HuH-7.5 (cell line): ENCODE data around the gene MLN.

Source experiments
- DNase-seq: peaks from one replicate; pipeline ENCODE4 v3.0.0; 2011; ENCODE audit warnings: low spot score

The MLN gene

GRCh38 chr6:33788694-33789549 is 14.9 kb downstream of the MLN start, which contains the start of gene LEMD2:
Gene LEMD2, minus strand, starts transcription at chr6:33789130. Its CDS starts 14 bp downstream, at chr6:33789116.
- DNase-seq = peak; percentile 82

DNA sequence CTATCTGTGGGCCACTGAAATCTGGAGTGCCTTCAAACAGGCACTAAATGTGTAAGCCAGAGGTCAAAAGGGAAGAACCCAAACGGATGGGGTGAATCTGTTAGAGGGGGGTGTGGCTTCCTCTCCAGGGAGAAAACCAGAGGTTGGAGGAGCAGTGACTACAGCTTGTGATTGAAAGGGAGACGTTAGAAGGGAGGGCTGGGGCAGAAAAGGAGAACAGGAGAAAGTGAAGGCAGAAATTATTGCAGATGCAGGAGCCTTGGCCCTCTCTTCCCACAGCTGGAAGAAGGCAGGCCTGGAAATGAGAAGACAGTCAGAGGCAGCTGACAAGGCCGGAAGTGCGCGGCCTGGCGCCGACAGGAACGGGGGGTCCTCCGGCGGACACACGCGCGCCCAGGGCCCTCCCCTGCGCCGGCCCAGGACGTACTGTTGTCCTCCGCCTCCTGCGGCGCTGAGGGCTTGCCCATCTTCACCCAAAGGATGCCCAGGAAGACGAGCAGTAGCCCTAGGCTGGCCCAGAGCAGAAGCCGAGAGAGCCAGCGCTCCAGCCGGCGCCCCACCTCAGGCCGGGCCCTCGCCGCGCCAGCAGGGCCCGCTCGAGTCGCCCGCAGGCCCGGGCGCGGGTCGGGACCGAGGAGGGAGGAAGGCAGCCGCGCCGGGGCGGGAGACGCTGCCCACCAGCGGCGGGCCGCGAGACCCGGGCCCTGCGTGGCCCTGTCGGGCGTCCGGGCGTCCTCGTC is 15.7 kb downstream of the MLN start:
- DNase-seq = peak; percentile 61

DNA sequence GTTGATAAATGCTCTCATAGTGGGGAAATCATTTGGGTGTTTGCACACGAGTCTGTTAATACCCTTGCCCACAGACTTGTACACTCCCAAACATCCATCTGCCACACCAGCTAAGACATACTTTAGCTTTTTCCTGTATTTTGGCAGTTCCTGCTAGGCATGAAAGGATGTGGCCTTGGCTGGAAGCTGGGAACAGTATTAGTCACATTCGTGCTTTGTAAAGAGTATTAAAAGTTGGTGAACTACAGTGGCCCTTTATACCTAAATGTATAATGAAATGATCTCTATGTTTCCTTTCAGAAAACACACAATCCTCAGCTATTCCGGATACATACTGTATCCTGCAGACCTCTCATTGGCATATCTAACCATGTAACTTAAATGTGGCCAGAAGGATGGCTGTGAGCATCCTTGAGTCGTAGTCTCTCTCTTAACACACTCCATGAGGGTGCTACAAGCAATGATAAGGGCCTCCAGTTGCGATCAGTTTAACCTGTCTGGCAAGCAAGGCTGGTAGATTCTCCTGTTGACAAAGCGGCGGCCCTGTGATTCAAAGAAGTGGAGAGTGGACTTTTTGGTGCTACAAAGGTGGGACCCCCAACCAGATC is 16.4 kb downstream of the MLN start:
- DNase-seq = no peak

DNA sequence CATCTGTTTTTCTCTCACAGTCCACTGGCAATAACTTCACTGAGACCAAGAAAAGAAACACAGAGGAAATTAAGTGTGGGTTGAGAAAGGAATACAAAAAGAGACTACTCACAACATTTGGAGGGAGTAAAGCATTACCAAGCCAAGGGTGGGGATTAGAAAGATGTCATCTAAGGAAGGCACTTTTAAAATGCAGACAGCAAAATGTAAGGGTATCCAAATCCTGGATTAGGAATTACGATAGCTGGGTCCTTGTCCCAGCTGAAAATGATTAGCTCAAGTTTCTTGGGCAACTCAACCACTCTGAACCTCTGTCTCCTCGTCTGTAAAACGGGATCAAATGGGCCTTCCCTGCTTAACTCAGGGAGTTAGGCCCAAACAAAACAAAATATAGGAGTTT is 17.1 kb downstream of the MLN start:
- no peak for DNase-seq

DNA sequence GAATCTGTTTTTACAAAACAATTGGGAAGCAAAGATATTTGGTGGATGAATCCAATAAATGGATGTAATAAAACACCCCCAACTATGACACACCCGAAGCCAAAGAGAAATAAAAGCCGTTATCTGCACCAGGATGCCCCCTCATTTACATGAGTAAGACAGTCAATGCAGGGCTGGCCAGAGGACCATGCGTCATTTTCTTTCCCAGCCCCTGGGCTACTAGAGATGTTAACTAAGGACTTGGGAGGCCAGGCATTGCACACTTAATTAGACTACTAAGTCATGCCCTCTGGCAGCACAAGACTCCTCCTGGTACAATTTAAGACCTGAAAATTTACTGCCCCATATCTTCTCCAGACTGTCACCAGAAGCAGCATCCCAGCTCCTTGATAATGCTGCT is 18.0 kb downstream of the MLN start:
- no peak for DNase-seq

GRCh38 chr6:33784787-33785186 is 19.0 kb downstream of the MLN start:
- DNase-seq = no peak

DNA sequence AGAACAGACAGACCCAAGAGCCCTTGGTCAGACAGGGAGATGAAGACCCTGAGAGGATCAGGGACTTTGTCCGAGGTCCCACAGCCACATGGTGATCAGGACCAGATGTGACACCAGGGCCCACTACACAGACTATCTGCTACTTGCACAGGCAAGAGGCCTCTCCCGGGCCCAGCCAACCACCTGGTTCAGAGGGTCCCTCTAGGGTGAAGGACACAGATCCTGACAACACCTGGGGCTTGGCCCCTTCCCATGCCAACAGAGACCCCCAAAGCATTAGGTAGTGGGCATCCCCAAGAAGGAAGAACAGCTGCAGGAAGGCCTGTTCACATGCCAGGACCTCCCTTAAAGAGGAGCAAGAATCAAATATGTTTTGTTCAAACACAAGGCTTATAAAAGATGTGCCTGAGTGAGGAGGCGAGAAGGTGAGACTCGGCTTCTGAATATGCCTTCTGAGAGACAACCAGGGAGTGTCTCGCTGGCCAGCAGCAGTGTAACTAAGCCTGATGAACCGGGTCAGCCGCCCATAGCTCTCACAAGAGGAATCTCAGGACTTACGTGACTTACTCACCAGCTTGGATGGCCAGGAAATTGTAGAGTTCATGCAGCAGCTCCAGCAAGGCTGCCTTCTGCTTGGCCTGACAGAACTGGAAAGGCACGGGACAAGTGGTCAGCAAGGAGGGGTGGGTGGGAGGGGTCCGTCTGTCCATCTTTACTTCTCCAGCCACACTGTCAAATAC is 19.9 kb downstream of the MLN start:
- no peak for DNase-seq

GRCh38 chr6:33782561-33782960 is 21.2 kb downstream of the MLN start:
- DNase-seq = no peak

DNA sequence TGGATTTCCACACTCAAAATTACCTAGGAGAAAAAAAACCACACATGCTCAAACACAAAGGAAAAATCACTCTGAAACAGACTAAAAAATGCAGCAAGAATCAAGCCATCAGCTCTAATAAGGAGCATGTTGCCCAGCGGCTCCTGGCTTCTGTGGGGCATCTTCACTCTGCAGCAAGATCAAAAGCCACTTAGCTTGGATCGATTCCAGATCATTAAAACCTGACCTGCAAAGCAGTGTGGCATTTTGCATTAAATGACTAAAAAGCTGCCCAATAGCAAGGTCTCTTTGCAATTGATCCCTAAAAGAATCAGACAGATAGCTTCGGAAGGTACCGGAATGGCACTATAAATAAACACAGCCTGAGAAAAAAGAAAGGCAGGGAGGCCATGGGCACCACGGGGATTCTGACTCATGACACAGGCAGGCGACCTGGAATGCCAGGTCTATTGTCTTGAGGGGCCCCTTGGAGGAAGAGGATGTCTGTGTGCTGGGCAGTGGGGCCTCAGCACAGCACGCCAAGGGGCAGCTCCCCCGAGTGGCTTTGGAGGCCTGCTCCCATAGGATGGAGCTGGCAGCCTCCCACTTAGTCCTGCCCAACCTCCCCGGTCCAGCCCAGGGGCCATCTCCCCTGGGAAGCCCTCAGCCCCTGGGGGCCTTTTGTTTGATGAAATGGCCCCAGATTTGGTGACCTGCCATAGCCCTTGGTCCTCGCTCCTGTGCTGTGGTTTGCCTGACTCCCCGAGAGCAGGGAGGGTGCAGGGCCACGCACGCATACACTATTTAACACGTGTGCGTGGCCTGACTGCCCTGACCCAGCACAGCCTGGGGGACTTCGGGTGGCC is 22.4 kb downstream of the MLN start:
- DNase-seq = no peak

- no peak for DNase-seq
These were observed 23.9 kb downstream of the MLN start for GRCh38 chr6:33779895-33780294.

GRCh38 chr6:33779290-33779689 is 24.5 kb downstream of the MLN start:
- no peak for DNase-seq

- DNase-seq = no peak
These were observed 25.2 kb downstream of the MLN start for GRCh38 chr6:33778444-33779121.

- no peak for DNase-seq
These were observed 26.1 kb downstream of the MLN start for GRCh38 chr6:33777398-33778388.

- DNase-seq = no peak
These were observed 27.0 kb downstream of the MLN start for GRCh38 chr6:33776764-33777163.

DNA sequence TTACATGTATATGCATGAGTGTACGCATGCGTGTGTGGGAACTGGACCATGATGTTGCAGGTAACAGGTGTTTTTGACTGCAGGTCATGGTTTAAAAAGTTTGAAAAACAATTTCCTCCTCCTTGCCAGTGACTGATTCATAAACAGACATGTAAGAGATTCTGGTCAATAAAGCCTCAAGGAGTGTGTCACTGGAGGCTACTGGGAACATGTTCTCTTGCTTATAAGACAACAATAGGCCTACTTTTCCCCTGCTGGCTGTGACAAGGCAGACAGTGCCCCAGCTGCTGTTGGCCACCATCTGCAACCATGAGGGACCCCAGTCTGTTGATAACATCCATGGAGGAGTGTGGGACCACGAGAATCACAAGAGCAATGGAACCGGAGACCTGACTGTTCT is 27.6 kb downstream of the MLN start:
- no peak for DNase-seq

DNA sequence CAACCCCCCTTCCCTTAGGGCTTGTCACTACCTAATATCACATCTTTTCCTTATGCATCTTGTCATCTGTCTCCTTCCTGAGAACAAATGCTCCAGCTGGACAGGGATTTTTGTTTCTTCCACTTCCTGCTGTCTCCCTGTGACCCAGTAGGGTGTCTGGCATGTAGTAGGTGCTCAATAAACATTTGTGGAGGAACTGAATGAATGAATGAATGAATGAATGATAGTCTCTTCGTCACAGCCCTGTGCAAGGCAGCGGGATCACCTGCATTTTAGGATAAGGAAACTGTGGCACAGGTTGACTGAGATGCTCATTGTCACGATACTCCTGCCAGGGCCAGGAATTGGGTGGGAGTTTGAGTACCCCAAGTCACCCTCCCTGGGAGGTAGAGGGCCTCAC is 29.0 kb downstream of the MLN start:
- no peak for DNase-seq

- no peak for DNase-seq
These were observed 30.8 kb downstream of the MLN start for GRCh38 chr6:33772902-33773472.

DNA sequence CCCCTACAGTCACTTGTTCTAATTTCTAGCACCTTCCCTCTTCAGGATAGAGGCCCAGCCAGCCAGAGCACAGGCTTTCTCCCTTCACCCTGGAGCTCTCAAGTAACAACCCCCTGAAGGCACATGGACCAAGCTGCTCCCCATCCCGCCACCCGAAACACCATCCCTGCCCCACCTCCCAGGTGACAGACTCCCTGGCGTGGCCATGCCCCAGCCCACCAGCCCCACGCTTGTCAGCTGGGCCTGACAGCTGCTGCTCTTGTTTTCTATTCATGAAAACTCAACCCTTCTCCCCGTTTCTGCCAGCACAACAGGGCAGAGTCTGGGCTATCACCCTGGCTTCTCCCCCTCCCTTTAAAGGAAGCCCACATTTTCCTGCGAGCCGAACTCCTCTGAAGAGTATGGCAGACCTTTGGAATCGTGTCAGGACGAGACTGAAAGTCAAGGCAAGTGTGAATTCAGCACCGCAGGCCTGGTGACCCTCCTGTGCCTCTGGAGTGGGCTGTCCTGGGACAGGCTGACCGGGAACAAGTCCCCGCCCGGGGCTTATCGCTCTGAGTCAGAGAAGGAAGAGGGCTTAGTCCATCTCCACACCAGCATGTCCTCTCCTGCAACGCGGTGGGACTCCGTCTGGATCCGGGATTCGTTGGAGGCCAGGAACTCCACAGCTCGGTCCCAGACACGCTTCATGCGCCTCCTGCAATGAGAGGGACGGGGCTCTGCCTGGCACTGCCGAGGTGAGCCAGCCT is 31.5 kb downstream of the MLN start:
- no peak for DNase-seq
